ENCODE measurements around the gene PAQR5.
"Not testable (repeated sequence)": the region's sequence is repeated elsewhere in the genome, so short reads cannot be mapped to it uniquely, and the experiment has no call there.

PAQR5 gene

GRCh38 chr15:69380100-69380725 is 81.5 kb downstream of the PAQR5 start:
- Mint-ChIP-seq H3K4me1 (ENCODE audit: low read depth) (no peaks in the 10 kb centered on the region), H3K27ac (no peak overlapping the region), H3K4me3 (no peak overlapping the region), H3K9me3 (ENCODE audit: low read depth) (no peaks in the 10 kb centered on the region), H3K36me3 (no peaks in the 10 kb centered on the region), H3K27me3 (peaks cover 3% of the 10 kb centered on the region)

GRCh38 chr15:69380726-69381105 is 82.0 kb downstream of the PAQR5 start:
- Mint-ChIP-seq H3K4me3 (no peak overlapping the region), H3K9me3 (ENCODE audit: low read depth) (no peaks in the 10 kb centered on the region), H3K36me3 (no peaks in the 10 kb centered on the region), H3K4me1 (ENCODE audit: low read depth) (no peaks in the 10 kb centered on the region), H3K27me3 (peaks cover 3% of the 10 kb centered on the region), H3K27ac (no peak overlapping the region)

DNA sequence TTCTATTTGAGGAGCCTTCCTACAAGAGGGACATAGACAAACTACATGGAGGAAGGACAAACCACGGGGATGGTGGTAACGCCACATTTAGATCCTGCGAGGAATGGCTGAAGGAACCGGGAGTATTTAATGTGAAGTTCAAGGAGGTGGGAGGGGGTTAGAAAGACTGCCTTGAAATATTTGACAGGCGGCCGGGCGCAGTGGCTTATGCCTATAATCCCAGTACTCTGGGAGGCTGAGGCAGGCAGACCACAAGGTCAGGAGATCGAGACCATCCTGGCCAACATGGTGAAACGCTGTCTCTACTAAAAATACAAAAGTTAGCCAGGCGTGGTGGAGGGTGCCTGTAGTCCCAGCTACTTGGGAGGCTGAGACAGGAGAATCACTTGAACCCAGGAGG is 83.5 kb downstream of the PAQR5 start:
- not testable (repeated sequence) for H3K9me3 Mint-ChIP-seq (ENCODE audit: low read depth); H3K4me3 Mint-ChIP-seq; H3K27me3 Mint-ChIP-seq; H3K36me3 Mint-ChIP-seq; H3K4me1 Mint-ChIP-seq (ENCODE audit: low read depth); H3K27ac Mint-ChIP-seq

GRCh38 chr15:69384066-69384465 is 85.4 kb downstream of the PAQR5 start:
- not testable (repeated sequence) for H3K27ac Mint-ChIP-seq; H3K9me3 Mint-ChIP-seq (ENCODE audit: low read depth); H3K4me3 Mint-ChIP-seq; H3K36me3 Mint-ChIP-seq; H3K4me1 Mint-ChIP-seq (ENCODE audit: low read depth); H3K27me3 Mint-ChIP-seq

- H3K36me3 Mint-ChIP-seq: no peaks in the 10 kb centered on the region
- H3K27me3 Mint-ChIP-seq: no peaks in the 10 kb centered on the region
- H3K27ac Mint-ChIP-seq: no peak overlapping the region
- H3K4me1 Mint-ChIP-seq (ENCODE audit: low read depth): no peaks in the 10 kb centered on the region
- no peaks in the 10 kb centered on the region for H3K9me3 Mint-ChIP-seq (ENCODE audit: low read depth)
- H3K4me3 Mint-ChIP-seq: no peak overlapping the region
Observed at GRCh38 chr15:69384626-69385598, 86.2 kb downstream of the PAQR5 start.

- Mint-ChIP-seq H3K4me3 (no peak overlapping the region), H3K27ac (no peak overlapping the region), H3K9me3 (ENCODE audit: low read depth) (no peaks in the 10 kb centered on the region), H3K27me3 (no peaks in the 10 kb centered on the region), H3K36me3 (no peaks in the 10 kb centered on the region), H3K4me1 (ENCODE audit: low read depth) (no peaks in the 10 kb centered on the region)
Observed at GRCh38 chr15:69385831-69386230, 87.1 kb downstream of the PAQR5 start.

GRCh38 chr15:69386284-69386683 is 87.6 kb downstream of the PAQR5 start:
- no peaks in the 10 kb centered on the region for H3K36me3 Mint-ChIP-seq
- H3K4me1 Mint-ChIP-seq (ENCODE audit: low read depth): no peaks in the 10 kb centered on the region
- H3K27me3 Mint-ChIP-seq: no peaks in the 10 kb centered on the region
- H3K27ac Mint-ChIP-seq: no peak overlapping the region
- H3K9me3 Mint-ChIP-seq (ENCODE audit: low read depth): no peaks in the 10 kb centered on the region
- H3K4me3 Mint-ChIP-seq: no peak overlapping the region

GRCh38 chr15:69388260-69388705 is 89.6 kb downstream of the PAQR5 start:
- no peaks in the 10 kb centered on the region for H3K9me3 Mint-ChIP-seq (ENCODE audit: low read depth)
- H3K27me3 Mint-ChIP-seq: no peaks in the 10 kb centered on the region
- no peaks in the 10 kb centered on the region for H3K4me1 Mint-ChIP-seq (ENCODE audit: low read depth)
- H3K4me3 Mint-ChIP-seq: no peak overlapping the region
- no peak overlapping the region for H3K27ac Mint-ChIP-seq
- H3K36me3 Mint-ChIP-seq: no peaks in the 10 kb centered on the region

- H3K27ac Mint-ChIP-seq: no peak overlapping the region
- H3K4me1 Mint-ChIP-seq (ENCODE audit: low read depth): peaks cover 3% of the 10 kb centered on the region
- no peaks in the 10 kb centered on the region for H3K9me3 Mint-ChIP-seq (ENCODE audit: low read depth)
- no peak overlapping the region for H3K4me3 Mint-ChIP-seq
- no peaks in the 10 kb centered on the region for H3K27me3 Mint-ChIP-seq
- H3K36me3 Mint-ChIP-seq: no peaks in the 10 kb centered on the region
Observed at GRCh38 chr15:69389426-69389825, 90.7 kb downstream of the PAQR5 start.

- Mint-ChIP-seq H3K27me3 (no peaks in the 10 kb centered on the region), H3K27ac (no peak overlapping the region), H3K4me1 (ENCODE audit: low read depth) (peaks cover 7% of the 10 kb centered on the region), H3K9me3 (ENCODE audit: low read depth) (no peaks in the 10 kb centered on the region), H3K4me3 (no peak overlapping the region), H3K36me3 (no peaks in the 10 kb centered on the region)
Observed at GRCh38 chr15:69390575-69390974, 91.9 kb downstream of the PAQR5 start.

DNA sequence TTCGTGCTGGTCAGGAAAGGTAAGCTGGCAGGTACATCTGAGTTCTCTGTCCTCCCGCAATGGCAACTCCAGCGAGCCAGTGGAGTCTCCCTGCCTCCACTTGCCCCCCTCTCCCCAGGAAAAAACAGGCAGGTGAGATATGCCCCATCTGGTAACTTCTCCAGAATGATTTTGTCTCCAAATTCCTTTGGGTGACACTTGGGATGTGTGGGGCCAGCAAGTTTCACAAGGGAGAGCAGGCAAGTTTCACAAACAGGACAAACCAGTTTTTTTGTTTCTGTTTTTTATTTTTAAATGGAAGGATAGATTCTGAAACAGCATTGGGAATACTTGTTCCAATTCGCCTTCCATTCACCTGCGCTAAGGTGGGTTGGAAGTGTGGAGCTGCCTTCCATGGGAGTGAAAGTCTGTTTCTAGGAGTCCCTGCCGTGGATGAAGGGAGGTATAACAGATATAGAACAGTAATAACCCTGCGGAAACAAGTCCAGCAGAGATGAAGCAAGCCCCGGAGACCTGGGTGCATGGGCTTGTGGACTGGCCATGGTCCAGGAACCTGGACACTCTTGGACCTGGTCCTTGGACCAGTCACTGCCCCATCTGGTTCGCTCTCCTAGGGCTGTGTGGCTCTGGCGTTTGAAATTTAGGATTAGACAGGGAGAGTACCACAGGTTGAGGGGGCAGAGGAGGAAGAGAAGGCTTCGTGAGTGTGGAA is 92.5 kb downstream of the PAQR5 start:
- no peaks in the 10 kb centered on the region for H3K27me3 Mint-ChIP-seq
- no peak overlapping the region for H3K4me3 Mint-ChIP-seq
- no peak overlapping the region for H3K27ac Mint-ChIP-seq
- H3K4me1 Mint-ChIP-seq (ENCODE audit: low read depth): peaks cover 7% of the 10 kb centered on the region
- no peaks in the 10 kb centered on the region for H3K9me3 Mint-ChIP-seq (ENCODE audit: low read depth)
- no peaks in the 10 kb centered on the region for H3K36me3 Mint-ChIP-seq

- Mint-ChIP-seq H3K9me3 (ENCODE audit: low read depth) (no peaks in the 10 kb centered on the region), H3K27me3 (no peaks in the 10 kb centered on the region), H3K4me3 (no peak overlapping the region), H3K27ac (no peak overlapping the region), H3K4me1 (ENCODE audit: low read depth) (peaks cover 7% of the 10 kb centered on the region), H3K36me3 (no peaks in the 10 kb centered on the region)
Observed at GRCh38 chr15:69392352-69392751, 93.6 kb downstream of the PAQR5 start.

DNA sequence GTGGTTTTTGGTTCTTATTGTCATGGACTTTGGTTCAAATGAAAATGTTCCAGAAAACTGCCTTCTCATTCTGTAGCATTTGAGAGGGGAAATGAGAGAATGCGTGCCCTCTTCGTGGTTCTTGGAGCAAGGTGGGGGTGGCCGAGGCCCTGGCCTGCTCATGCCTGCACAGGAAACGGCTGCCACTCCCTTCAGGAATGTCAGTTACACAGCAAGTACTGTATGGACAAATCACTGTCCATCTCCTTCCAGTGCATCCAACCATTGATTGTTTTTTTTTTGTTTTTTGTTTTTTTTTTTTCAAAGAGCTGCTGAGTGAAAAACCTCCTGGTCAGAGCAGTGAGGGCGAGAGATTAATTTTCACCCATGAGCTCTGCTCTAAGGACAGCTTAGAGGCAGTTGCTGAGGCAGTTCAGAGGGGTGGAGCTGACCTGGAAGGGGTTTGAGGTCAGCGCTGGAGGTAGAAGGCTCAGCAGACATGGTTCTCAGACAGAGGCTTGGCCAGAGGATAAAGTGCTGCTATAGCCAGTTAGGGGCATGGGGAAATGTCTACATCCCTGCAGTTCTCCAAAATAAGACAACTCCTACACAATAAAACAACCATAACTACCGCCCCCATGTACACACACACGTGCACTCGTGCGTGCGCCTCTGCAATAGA is 95.2 kb downstream of the PAQR5 start:
- Mint-ChIP-seq H3K4me1 (ENCODE audit: low read depth) (peaks cover 12% of the 10 kb centered on the region), H3K36me3 (no peaks in the 10 kb centered on the region), H3K4me3 (no peak overlapping the region), H3K27ac (no peak overlapping the region), H3K9me3 (ENCODE audit: low read depth) (no peaks in the 10 kb centered on the region), H3K27me3 (no peaks in the 10 kb centered on the region)

DNA sequence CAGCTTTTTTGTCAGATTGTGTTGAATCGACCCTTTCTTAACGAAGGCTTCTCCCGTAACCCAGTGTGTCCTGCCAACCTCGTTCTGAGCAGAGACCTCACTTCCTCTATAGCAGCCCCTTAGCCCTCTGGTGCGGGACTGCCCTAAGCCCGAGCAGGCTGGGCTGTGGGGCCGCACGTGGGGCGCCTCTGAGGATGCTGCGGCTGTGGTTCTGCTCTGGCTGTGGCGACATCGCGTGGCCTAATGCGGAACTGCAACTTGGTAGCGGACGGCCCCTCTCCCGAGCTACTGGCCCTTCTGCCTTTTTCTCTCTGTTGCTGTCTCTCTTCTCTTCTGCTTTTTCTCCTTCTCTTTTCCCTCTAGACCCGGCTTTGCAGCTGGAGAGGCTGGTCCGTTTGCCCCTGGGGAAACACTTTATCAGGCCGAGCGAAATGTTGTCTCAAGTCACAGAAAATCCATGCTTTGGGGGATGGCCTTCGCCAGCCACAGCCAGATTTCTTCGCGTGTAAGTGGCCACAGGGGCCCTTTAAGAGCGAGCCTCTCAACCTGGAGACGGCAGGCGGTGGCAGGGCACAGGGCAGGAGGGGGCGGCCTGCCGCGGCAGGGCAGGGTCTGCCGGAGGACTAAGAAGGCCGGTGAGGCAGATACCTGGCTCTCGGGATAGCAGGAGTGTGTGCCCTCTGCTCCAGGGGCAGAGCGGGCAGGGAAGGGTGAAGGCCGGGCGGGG is 96.0 kb downstream of the PAQR5 start:
- Mint-ChIP-seq H3K27ac (no peak overlapping the region), H3K9me3 (ENCODE audit: low read depth) (no peaks in the 10 kb centered on the region), H3K4me3 (no peak overlapping the region), H3K36me3 (no peaks in the 10 kb centered on the region), H3K4me1 (ENCODE audit: low read depth) (peaks cover 12% of the 10 kb centered on the region), H3K27me3 (no peaks in the 10 kb centered on the region)
